ENCODE results near the gene BTG1.

Gene BTG1

GRCh38 chr12:92143686-92144630 lies 1.7 kb downstream of the BTG1 start:
- H3K4me1 ChIP-seq (ENCODE audit: control extremely low read depth in 1 of 4, control insufficient read depth in 4 of 4, insufficient read depth in 4 of 4, low read length in 3 of 4) = peaks cover 37 to 65% (median 44%) of the 10 kb centered on the region in 4 experiments
- ChIA-PET CTCF (interaction anchor here (0.8 to 2.5 kb wide), 7 partner anchors 10 to 762 kb away, joined by 3 to 11 read pairs (median 3); no protein-coding TSS in a partner anchor), POLR2A (interaction anchor here (0.6 to 1.3 kb wide), 4 partner anchors 16 to 762 kb away, joined by 3 to 6 read pairs (median 4); no protein-coding TSS in a partner anchor)
- peak overlapping the region; percentile 74 to 91 for H3K27ac ChIP-seq (ENCODE audit: insufficient read depth in 1 of 2, low read depth in 1 of 2, low read length in 2 of 2, poor library complexity in 1 of 2, severe bottlenecking in 2 of 2)
- H3K4me3 ChIP-seq (ENCODE audit: control insufficient read depth in 1 of 7, extremely low read depth in 1 of 7, insufficient read depth in 4 of 7, low read depth in 2 of 7, low read length in 6 of 7) = peak overlapping the region; percentile 78 to 96 (median 93)
- H3K27me3 ChIP-seq (replicated peaks in 2 of 5; ENCODE audit: control insufficient read depth in 4 of 5, insufficient read depth in 5 of 5, low read length in 4 of 5) = no peaks in the 10 kb centered on the region
- H3K36me3 ChIP-seq (ENCODE audit: control insufficient read depth in 4 of 4, insufficient read depth in 4 of 4, low read length in 3 of 4) = peaks cover 0 to 21% (median 8%) of the 10 kb centered on the region in 4 experiments
- peak; percentile 85 to 89 (median 85) for DNase-seq
- H3K9me3 ChIP-seq (ENCODE audit: control extremely low read depth in 1 of 5, control insufficient read depth in 4 of 5, insufficient read depth in 2 of 5, low read depth in 1 of 5, low read length in 4 of 5) = no peaks in the 10 kb centered on the region
- WGBS (ENCODE audit: insufficient coverage) = 0% methylated on average over 12 of the region's 15 CpGs

- no CpG with 5 or more reads among the region's 1 CpG for WGBS (ENCODE audit: insufficient coverage)
- peak overlapping the region in 1 of 2 experiments; percentile 52 for H3K27ac ChIP-seq (ENCODE audit: insufficient read depth in 1 of 2, low read depth in 1 of 2, low read length in 2 of 2, poor library complexity in 1 of 2, severe bottlenecking in 2 of 2)
- no peaks in the 10 kb centered on the region for H3K9me3 ChIP-seq (ENCODE audit: control extremely low read depth in 1 of 5, control insufficient read depth in 4 of 5, insufficient read depth in 2 of 5, low read depth in 1 of 5, low read length in 4 of 5)
- H3K4me1 ChIP-seq (ENCODE audit: control extremely low read depth in 1 of 4, control insufficient read depth in 4 of 4, insufficient read depth in 4 of 4, low read length in 3 of 4) = peaks cover 37 to 66% (median 44%) of the 10 kb centered on the region in 4 experiments
- ChIA-PET CTCF (interaction anchor here (1.0 to 2.5 kb wide), 6 partner anchors 9 to 760 kb away, joined by 3 to 11 read pairs (median 3); no protein-coding TSS in a partner anchor), POLR2A (interaction anchor here (1.2 to 1.3 kb wide), 3 partner anchors 10 to 761 kb away, joined by 3 to 5 read pairs (median 3); no protein-coding TSS in a partner anchor)
- H3K36me3 ChIP-seq (ENCODE audit: control insufficient read depth in 4 of 4, insufficient read depth in 4 of 4, low read length in 3 of 4) = peaks cover 0 to 21% (median 8%) of the 10 kb centered on the region in 4 experiments
- H3K27me3 ChIP-seq (replicated peaks in 2 of 5; ENCODE audit: control insufficient read depth in 4 of 5, insufficient read depth in 5 of 5, low read length in 4 of 5) = no peaks in the 10 kb centered on the region
- no peak for DNase-seq
- peak overlapping the region in 6 of 7 experiments; percentile 78 to 96 (median 93) for H3K4me3 ChIP-seq (ENCODE audit: control insufficient read depth in 1 of 7, extremely low read depth in 1 of 7, insufficient read depth in 4 of 7, low read depth in 2 of 7, low read length in 6 of 7)
These were observed 2.4 kb downstream of the BTG1 start for GRCh38 chr12:92143258-92143657.

GRCh38 chr12:92142251-92142926 lies 3.3 kb downstream of the BTG1 start:
- POLR2A ChIA-PET = interaction anchor here (1.2 kb wide), 1 partner anchor 9 kb away, joined by 3 read pairs; no protein-coding TSS in a partner anchor

GRCh38 chr12:92141591-92142121 lies 4.0 kb downstream of the BTG1 start:
- ChIA-PET POLR2A (interaction anchor here (0.7 kb wide), 2 partner anchors 23 to 44 kb away, joined by 3 to 5 read pairs; no protein-coding TSS in a partner anchor), CTCF (no interaction called here)

More at GRCh38 chr12:92142251-92142926, 3.3 kb downstream of the BTG1 start:
- DNase-seq = no peak
- H3K27ac ChIP-seq (ENCODE audit: insufficient read depth in 1 of 2, low read depth in 1 of 2, low read length in 2 of 2, poor library complexity in 1 of 2, severe bottlenecking in 2 of 2) = peak overlapping the region in 1 of 2 experiments; percentile 59
- WGBS (ENCODE audit: insufficient coverage) = 57% methylated on average over 1 of the region's 5 CpGs
- H3K4me1 ChIP-seq (ENCODE audit: control extremely low read depth in 1 of 4, control insufficient read depth in 4 of 4, insufficient read depth in 4 of 4, low read length in 3 of 4) = peaks cover 38 to 67% (median 41%) of the 10 kb centered on the region in 4 experiments
- H3K9me3 ChIP-seq (ENCODE audit: control extremely low read depth in 1 of 5, control insufficient read depth in 4 of 5, insufficient read depth in 2 of 5, low read depth in 1 of 5, low read length in 4 of 5) = no peaks in the 10 kb centered on the region
- H3K4me3 ChIP-seq (ENCODE audit: control insufficient read depth in 1 of 7, extremely low read depth in 1 of 7, insufficient read depth in 4 of 7, low read depth in 2 of 7, low read length in 6 of 7) = peak overlapping the region in 6 of 7 experiments; percentile 50 to 96 (median 90)
- CTCF ChIA-PET = interaction anchor here (1.0 to 1.1 kb wide), 2 partner anchors 54 to 321 kb away, joined by 3 read pairs; no protein-coding TSS in a partner anchor
- no peaks in the 10 kb centered on the region for H3K27me3 ChIP-seq (replicated peaks in 2 of 5; ENCODE audit: control insufficient read depth in 4 of 5, insufficient read depth in 5 of 5, low read length in 4 of 5)
- peaks cover 0 to 21% (median 8%) of the 10 kb centered on the region in 4 experiments for H3K36me3 ChIP-seq (ENCODE audit: control insufficient read depth in 4 of 4, insufficient read depth in 4 of 4, low read length in 3 of 4)

GRCh38 chr12:92140896-92141536 lies 4.6 kb downstream of the BTG1 start:
- peaks cover 33 to 65% (median 35%) of the 10 kb centered on the region in 4 experiments for H3K4me1 ChIP-seq (ENCODE audit: control extremely low read depth in 1 of 4, control insufficient read depth in 4 of 4, insufficient read depth in 4 of 4, low read length in 3 of 4)
- no CpG with 5 or more reads among the region's 4 CpGs for WGBS (ENCODE audit: insufficient coverage)
- DNase-seq = no peak

More at GRCh38 chr12:92141591-92142121, 4.0 kb downstream of the BTG1 start:
- peak overlapping the region in 6 of 7 experiments; percentile 3 to 93 (median 68) for H3K4me3 ChIP-seq (ENCODE audit: control insufficient read depth in 1 of 7, extremely low read depth in 1 of 7, insufficient read depth in 4 of 7, low read depth in 2 of 7, low read length in 6 of 7)
- H3K27me3 ChIP-seq (replicated peaks in 2 of 5; ENCODE audit: control insufficient read depth in 4 of 5, insufficient read depth in 5 of 5, low read length in 4 of 5) = no peaks in the 10 kb centered on the region
- WGBS (ENCODE audit: insufficient coverage) = no CpG with 5 or more reads among the region's 3 CpGs
- peak overlapping the region; percentile 12 to 59 for H3K27ac ChIP-seq (ENCODE audit: insufficient read depth in 1 of 2, low read depth in 1 of 2, low read length in 2 of 2, poor library complexity in 1 of 2, severe bottlenecking in 2 of 2)
- peaks cover 0 to 21% (median 8%) of the 10 kb centered on the region in 4 experiments for H3K36me3 ChIP-seq (ENCODE audit: control insufficient read depth in 4 of 4, insufficient read depth in 4 of 4, low read length in 3 of 4)
- peak in 2 of 3 donors; percentile 53 to 77 for DNase-seq
- peaks cover 37 to 64% (median 37%) of the 10 kb centered on the region in 4 experiments for H3K4me1 ChIP-seq (ENCODE audit: control extremely low read depth in 1 of 4, control insufficient read depth in 4 of 4, insufficient read depth in 4 of 4, low read length in 3 of 4)
- H3K9me3 ChIP-seq (ENCODE audit: control extremely low read depth in 1 of 5, control insufficient read depth in 4 of 5, insufficient read depth in 2 of 5, low read depth in 1 of 5, low read length in 4 of 5) = no peaks in the 10 kb centered on the region

GRCh38 chr12:92140156-92140555 lies 5.5 kb downstream of the BTG1 start:
- peak overlapping the region in 1 of 2 experiments; percentile 59 for H3K27ac ChIP-seq (ENCODE audit: insufficient read depth in 1 of 2, low read depth in 1 of 2, low read length in 2 of 2, poor library complexity in 1 of 2, severe bottlenecking in 2 of 2)
- H3K9me3 ChIP-seq (ENCODE audit: control extremely low read depth in 1 of 5, control insufficient read depth in 4 of 5, insufficient read depth in 2 of 5, low read depth in 1 of 5, low read length in 4 of 5) = no peaks in the 10 kb centered on the region
- peaks cover 33 to 65% (median 35%) of the 10 kb centered on the region in 4 experiments for H3K4me1 ChIP-seq (ENCODE audit: control extremely low read depth in 1 of 4, control insufficient read depth in 4 of 4, insufficient read depth in 4 of 4, low read length in 3 of 4)
- H3K36me3 ChIP-seq (ENCODE audit: control insufficient read depth in 4 of 4, insufficient read depth in 4 of 4, low read length in 3 of 4) = peaks cover 0 to 21% (median 8%) of the 10 kb centered on the region in 4 experiments
- CTCF ChIA-PET = no interaction called here
- POLR2A ChIA-PET = no interaction called here
- 86% methylated on average over 1 of the region's 2 CpGs for WGBS (ENCODE audit: insufficient coverage)
- peak overlapping the region in 5 of 7 experiments; percentile 17 to 93 (median 87) for H3K4me3 ChIP-seq (ENCODE audit: control insufficient read depth in 1 of 7, extremely low read depth in 1 of 7, insufficient read depth in 4 of 7, low read depth in 2 of 7, low read length in 6 of 7)
- H3K27me3 ChIP-seq (replicated peaks in 2 of 5; ENCODE audit: control insufficient read depth in 4 of 5, insufficient read depth in 5 of 5, low read length in 4 of 5) = no peaks in the 10 kb centered on the region
- no peak for DNase-seq

More at GRCh38 chr12:92140896-92141536, 4.6 kb downstream of the BTG1 start:
- Histone ChIP-seq H3K27ac (ENCODE audit: insufficient read depth in 1 of 2, low read depth in 1 of 2, low read length in 2 of 2, poor library complexity in 1 of 2, severe bottlenecking in 2 of 2) (peak overlapping the region; percentile 12 to 59), H3K36me3 (ENCODE audit: control insufficient read depth in 4 of 4, insufficient read depth in 4 of 4, low read length in 3 of 4) (peaks cover 0 to 21% (median 8%) of the 10 kb centered on the region in 4 experiments), H3K27me3 (replicated peaks in 2 of 5; ENCODE audit: control insufficient read depth in 4 of 5, insufficient read depth in 5 of 5, low read length in 4 of 5) (no peaks in the 10 kb centered on the region), H3K9me3 (ENCODE audit: control extremely low read depth in 1 of 5, control insufficient read depth in 4 of 5, insufficient read depth in 2 of 5, low read depth in 1 of 5, low read length in 4 of 5) (no peaks in the 10 kb centered on the region), H3K4me3 (ENCODE audit: control insufficient read depth in 1 of 7, extremely low read depth in 1 of 7, insufficient read depth in 4 of 7, low read depth in 2 of 7, low read length in 6 of 7) (peak overlapping the region in 6 of 7 experiments; percentile 3 to 93 (median 68))
- POLR2A ChIA-PET = interaction anchor here (0.7 kb wide), 1 partner anchor 24 kb away, joined by 5 read pairs; no protein-coding TSS in a partner anchor
- CTCF ChIA-PET = no interaction called here
